Neural cell (in vitro differentiated cells): ENCODE data around the gene VEZF1.

Experiments used
- EZH2 ChIP-seq: fragments of 200-600, 300-800 bp; shearing (Covaris generic), sonication (generic); IDR thresholded peaks from 2 replicates; pipeline ENCODE4 v1.6.1; 2014; ENCODE audit warnings: antibody characterized with exemption, low read length, borderline replicate concordance, mild to moderate bottlenecking; ENCODE audit not compliant: insufficient read depth, poor library complexity, severe bottlenecking
- POLR2AphosphoS5 ChIP-seq: IDR thresholded peaks from 2 replicates; pipeline ENCODE4 v1.6.1; 2012
- SMC3 ChIP-seq: fragments of 450-650 bp; conservative IDR thresholded peaks from 2 replicates; pipeline ENCODE4 v1.6.1; 2014; ENCODE audit warnings: antibody characterized with exemption, mild to moderate bottlenecking, moderate library complexity; ENCODE audit not compliant: poor library complexity
- TF ChIP-seq, protein P1 (sequence below): fragments of 450-650 bp; IDR thresholded peaks from 2 replicates; pipeline ENCODE4 v1.5.1; 2014; ENCODE audit warnings: antibody characterized with exemption, mild to moderate bottlenecking, moderate library complexity; ENCODE audit not compliant: poor library complexity, severe bottlenecking

DNA sequence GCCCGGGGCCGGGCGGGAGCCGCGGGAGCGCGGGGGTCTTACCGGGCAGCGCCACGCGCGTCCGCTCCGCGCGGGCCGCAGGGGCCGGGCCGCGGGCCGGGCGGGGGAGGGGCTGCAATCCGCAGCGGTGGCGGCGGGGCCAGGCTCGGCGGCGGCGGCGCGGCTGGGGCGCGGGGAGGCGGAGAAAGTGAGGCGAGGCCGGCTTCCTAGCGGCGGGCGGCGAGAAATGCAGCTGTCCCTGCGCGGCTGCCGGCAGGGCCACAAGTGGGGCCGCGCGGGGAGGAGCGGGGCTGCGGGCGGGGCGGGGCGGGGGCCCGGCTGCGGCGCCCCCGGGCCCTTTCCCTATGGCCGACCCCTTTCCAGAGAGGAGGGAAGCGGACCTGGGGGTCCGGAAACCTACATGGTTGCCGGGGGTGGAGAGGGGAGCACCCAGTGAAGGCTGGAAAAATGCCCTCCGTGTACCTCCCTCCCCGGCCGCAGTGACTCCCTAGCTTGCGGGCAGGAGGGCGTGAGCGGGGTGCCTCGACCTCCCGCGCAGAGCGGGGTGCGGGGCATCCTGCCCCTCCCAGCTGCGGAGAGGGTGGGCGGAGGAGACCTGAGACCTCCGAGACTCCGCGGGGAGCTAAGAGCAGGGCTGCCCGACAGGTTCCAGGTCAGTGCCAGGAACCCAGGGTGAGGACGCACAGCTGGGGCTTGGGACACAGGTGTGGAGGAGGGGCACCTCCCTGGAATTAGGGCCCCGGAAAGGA lies 32.7 kb downstream of the VEZF1 start, which contains the start of gene CUEDC1:
- TF ChIP-seq, protein P1, sequence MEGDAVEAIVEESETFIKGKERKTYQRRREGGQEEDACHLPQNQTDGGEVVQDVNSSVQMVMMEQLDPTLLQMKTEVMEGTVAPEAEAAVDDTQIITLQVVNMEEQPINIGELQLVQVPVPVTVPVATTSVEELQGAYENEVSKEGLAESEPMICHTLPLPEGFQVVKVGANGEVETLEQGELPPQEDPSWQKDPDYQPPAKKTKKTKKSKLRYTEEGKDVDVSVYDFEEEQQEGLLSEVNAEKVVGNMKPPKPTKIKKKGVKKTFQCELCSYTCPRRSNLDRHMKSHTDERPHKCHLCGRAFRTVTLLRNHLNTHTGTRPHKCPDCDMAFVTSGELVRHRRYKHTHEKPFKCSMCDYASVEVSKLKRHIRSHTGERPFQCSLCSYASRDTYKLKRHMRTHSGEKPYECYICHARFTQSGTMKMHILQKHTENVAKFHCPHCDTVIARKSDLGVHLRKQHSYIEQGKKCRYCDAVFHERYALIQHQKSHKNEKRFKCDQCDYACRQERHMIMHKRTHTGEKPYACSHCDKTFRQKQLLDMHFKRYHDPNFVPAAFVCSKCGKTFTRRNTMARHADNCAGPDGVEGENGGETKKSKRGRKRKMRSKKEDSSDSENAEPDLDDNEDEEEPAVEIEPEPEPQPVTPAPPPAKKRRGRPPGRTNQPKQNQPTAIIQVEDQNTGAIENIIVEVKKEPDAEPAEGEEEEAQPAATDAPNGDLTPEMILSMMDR, result no peak
- TF ChIP-seq POLR2AphosphoS5 (peak; percentile 53), SMC3 (peak; percentile 13), EZH2 (no peak)
